Body of pancreas (tissue), 4 donors: ENCODE data around the gene DPRX. TPM values are rescaled to one million over a fixed set of nuclear protein-coding genes. Genes with fewer than 3 reads are reported as not detected.
A peak's percentile ranks its signal among the peaks of the same experiment; 100 is the strongest.

Source experiments
- ATAC-seq: fragments of 150-250 bp; one replicate; pipeline ENCODE4 v1.9.1; 2016
- DNase-seq, 4 donors: peaks; one replicate each; pipeline ENCODE4 v3.0.0-alpha.2; 2019
- H3K27ac ChIP-seq, 4 donors: fragments of 200-600 bp; sonication (generic); 1 replicate in 3 of 4; 2 replicates in 1 of 4; pipeline versions ENCODE4 v1.5.1 to v1.6.1; 2016 to 2019; ENCODE audit warnings: mild to moderate bottlenecking in 1 of 4, mixed read lengths in 1 of 4, moderate library complexity in 1 of 4
- H3K27me3 ChIP-seq, 2 donors: fragments of 200-600 bp; sonication (generic); one replicate each; pipeline ENCODE4 v1.6.0; 2016; ENCODE audit warnings: mild to moderate bottlenecking in 1 of 2
- H3K36me3 ChIP-seq, 2 donors: fragments of 200-600 bp; sonication (generic); replicated peaks in 1 of 2; 2 replicates each; pipeline ENCODE4 v1.5.1; 2016; ENCODE audit warnings: low read depth in 2 of 2; ENCODE audit not compliant: insufficient read depth in 1 of 2
- H3K4me1 ChIP-seq: fragments of 200-600 bp; sonication (generic); one replicate; pipeline ENCODE4 v1.6.0; 2016
- H3K4me3 ChIP-seq, 2 donors: fragments of 200-600 bp; sonication (generic); 1 replicate in 1 of 2; 2 replicates in 1 of 2; pipeline ENCODE4 v1.5.1; 2016 to 2019
- H3K9me3 ChIP-seq, 3 donors: fragments of 200-600 bp; sonication (generic); 1 replicate in 2 of 3; 2 replicates in 1 of 3; pipeline ENCODE4 v1.5.1; 2016
- POLR2A ChIP-seq, 3 donors: fragments of 450-650 bp; IDR thresholded peaks; one replicate each; pipeline ENCODE4 v1.6.1; 2016; ENCODE audit warnings: antibody characterized with exemption in 3 of 3, mild to moderate bottlenecking in 2 of 3
- WGBS, 2 donors: methylation state at CpG; one replicate each; pipeline ENCODE4 v1.1.5; 2017; 5-methylcytosine and 5-hydroxymethylcytosine counted together
- intact Hi-C: fragments of 100-400 bp; cut with DNase I; formaldehyde crosslinking; loops from one replicate; pipeline ENCODE4 v1.15.1; 2023
- total RNA-seq, 2 donors: library from RNA; depleted of rRNA; stranded (reverse); fragments of >200 nt; gene quantifications; one replicate each; pipeline ENCODE4 v1.1.0, GENCODE V29; 2016
- TF ChIP-seq, protein P1 (sequence below), 7 experiments: fragments of 450-650 bp in 4 of 7; fragments of 200-600 bp in 3 of 7; sonication (generic) in 3 of 7; IDR thresholded peaks; one replicate each; pipeline ENCODE4 v1.5.1; 2016 to 2019; ENCODE audit warnings: antibody characterized with exemption in 7 of 7

The DPRX gene
- total RNA-seq, 2 donors from 2014 or later, result not detected

DNA sequence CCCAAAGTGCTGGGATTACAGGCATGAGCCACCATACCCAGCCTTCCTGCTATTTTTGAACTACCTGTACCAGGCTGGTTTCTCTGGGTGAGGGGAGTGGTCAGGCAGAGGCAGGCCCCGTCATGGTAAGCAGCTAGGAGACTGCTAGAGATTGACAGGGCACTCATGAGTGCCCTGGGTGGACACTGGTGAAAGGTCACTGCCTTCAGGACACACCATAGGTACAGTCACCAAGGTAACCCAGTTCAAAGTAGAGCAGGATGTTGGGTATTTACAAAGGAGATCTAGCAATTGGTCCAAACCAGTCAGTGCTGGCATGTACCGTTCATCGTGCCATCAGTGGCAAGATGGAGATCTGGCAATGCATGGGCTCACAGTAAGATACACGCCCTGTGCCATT, 25.5 kb downstream of the DPRX start:
- intact Hi-C loops, result no loop called here
- TF ChIP-seq POLR2A (IDR thresholded peaks at IDR 0.05), result no peak
- no peaks in the 10 kb centered on the region for H3K27me3 ChIP-seq
- ATAC-seq, result no peak
- H3K4me3 ChIP-seq, result no peak overlapping the region
- H3K9me3 ChIP-seq, result no peaks in the 10 kb centered on the region
- no peaks in the 10 kb centered on the region for H3K36me3 ChIP-seq
- H3K4me1 ChIP-seq, result no peaks in the 10 kb centered on the region
- WGBS, 2 donors, result 48 to 79% methylated on average over 4 of the region's 4 CpGs
- H3K27ac ChIP-seq, result no peak overlapping the region
- no peak for DNase-seq

DNA sequence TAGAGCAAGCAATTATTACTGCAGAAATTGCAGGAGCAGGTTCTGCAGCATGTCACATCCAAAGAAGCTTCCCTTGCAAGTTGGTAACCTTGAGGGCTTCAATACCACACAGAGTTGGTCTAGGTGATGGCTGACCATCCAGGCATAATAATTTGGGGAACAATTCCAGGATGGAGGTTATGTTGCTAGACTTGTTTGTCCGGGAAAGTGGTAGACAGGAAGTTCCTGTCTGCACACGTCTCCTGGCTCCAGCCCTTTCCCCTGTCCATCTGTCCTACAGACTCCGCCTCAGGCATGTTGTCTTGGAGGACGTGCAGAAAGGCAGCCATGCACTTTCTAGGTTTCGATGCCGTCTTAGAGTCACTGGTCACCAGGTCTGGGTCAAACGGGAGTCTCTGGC, 26.0 kb downstream of the DPRX start:
- ATAC-seq, result no peak
- intact Hi-C loops, result no loop called here

DNA sequence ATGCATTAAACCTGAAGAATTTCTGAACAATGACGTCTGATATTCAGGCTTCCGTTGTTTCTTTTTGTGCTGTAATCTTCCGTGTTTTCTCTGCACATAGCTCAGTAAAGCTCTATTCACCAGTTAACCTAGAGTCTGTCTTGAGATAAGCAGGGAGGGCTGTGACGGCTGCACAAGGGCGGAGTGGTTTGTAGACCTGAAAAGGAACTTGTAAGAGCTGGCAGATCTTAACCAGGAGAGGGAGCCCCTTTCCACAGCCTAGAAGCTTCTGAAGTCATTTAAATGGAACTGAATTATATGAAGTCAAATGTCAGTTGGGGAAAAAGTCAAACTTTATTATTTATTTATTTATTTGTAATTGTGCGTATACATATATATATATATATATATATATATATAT, 27.5 kb downstream of the DPRX start:
- WGBS, 2 donors, result 8 to 13% methylated on average over 6 of the region's 6 CpGs
- Histone ChIP-seq H3K27me3 (no peaks in the 10 kb centered on the region), H3K9me3 (no peaks in the 10 kb centered on the region), H3K36me3 (no peaks in the 10 kb centered on the region), H3K4me1 (no peaks in the 10 kb centered on the region), H3K4me3 (no peak overlapping the region), H3K27ac (no peak overlapping the region)
- no peak for ATAC-seq
- TF ChIP-seq, protein P1, sequence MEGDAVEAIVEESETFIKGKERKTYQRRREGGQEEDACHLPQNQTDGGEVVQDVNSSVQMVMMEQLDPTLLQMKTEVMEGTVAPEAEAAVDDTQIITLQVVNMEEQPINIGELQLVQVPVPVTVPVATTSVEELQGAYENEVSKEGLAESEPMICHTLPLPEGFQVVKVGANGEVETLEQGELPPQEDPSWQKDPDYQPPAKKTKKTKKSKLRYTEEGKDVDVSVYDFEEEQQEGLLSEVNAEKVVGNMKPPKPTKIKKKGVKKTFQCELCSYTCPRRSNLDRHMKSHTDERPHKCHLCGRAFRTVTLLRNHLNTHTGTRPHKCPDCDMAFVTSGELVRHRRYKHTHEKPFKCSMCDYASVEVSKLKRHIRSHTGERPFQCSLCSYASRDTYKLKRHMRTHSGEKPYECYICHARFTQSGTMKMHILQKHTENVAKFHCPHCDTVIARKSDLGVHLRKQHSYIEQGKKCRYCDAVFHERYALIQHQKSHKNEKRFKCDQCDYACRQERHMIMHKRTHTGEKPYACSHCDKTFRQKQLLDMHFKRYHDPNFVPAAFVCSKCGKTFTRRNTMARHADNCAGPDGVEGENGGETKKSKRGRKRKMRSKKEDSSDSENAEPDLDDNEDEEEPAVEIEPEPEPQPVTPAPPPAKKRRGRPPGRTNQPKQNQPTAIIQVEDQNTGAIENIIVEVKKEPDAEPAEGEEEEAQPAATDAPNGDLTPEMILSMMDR (IDR thresholded peaks at IDR 0.05), result peak in 2 of 7 experiments; percentile 6 to 11
- TF ChIP-seq POLR2A (IDR thresholded peaks at IDR 0.05), result no peak
- peak in 2 of 4 donors; percentile 10 to 12 for DNase-seq
- intact Hi-C loops, result no loop called here

More for the DNA sequence above, 26.0 kb downstream of the DPRX start:
- Histone ChIP-seq H3K36me3 (no peaks in the 10 kb centered on the region), H3K27me3 (no peaks in the 10 kb centered on the region), H3K27ac (no peak overlapping the region), H3K9me3 (no peaks in the 10 kb centered on the region), H3K4me1 (no peaks in the 10 kb centered on the region), H3K4me3 (no peak overlapping the region)
- TF ChIP-seq, protein P1 (IDR thresholded peaks at IDR 0.05), result no peak
- TF ChIP-seq POLR2A (IDR thresholded peaks at IDR 0.05), result no peak
- 62 to 68% methylated on average over 6 to 7 of the region's 7 CpGs for WGBS, 2 donors
- DNase-seq, result no peak

GRCh38 chr19:53660584-53660983, 28.8 kb downstream of the DPRX start:
- intact Hi-C loops, result no loop called here
- no peak for TF ChIP-seq POLR2A (IDR thresholded peaks at IDR 0.05)
- TF ChIP-seq, protein P1 (IDR thresholded peaks at IDR 0.05), result no peak
- Histone ChIP-seq H3K36me3 (no peaks in the 10 kb centered on the region), H3K27me3 (no peaks in the 10 kb centered on the region), H3K9me3 (no peaks in the 10 kb centered on the region), H3K4me1 (no peaks in the 10 kb centered on the region), H3K4me3 (no peak overlapping the region), H3K27ac (no peak overlapping the region)
- DNase-seq (no peak), ATAC-seq (no peak)
- 57 to 62% methylated on average over 4 of the region's 4 CpGs for WGBS, 2 donors

GRCh38 chr19:53662209-53662608, 30.4 kb downstream of the DPRX start:
- no peaks in the 10 kb centered on the region for H3K9me3 ChIP-seq
- H3K27ac ChIP-seq, result no peak overlapping the region
- ATAC-seq, result no peak
- H3K4me3 ChIP-seq, result no peak overlapping the region
- no peak for TF ChIP-seq POLR2A (IDR thresholded peaks at IDR 0.05)
- TF ChIP-seq, protein P1 (IDR thresholded peaks at IDR 0.05), result no peak
- DNase-seq, result no peak
- intact Hi-C loops, result no loop called here
- WGBS, 2 donors, result 52 to 70% methylated on average over 5 to 6 of the region's 6 CpGs
- no peaks in the 10 kb centered on the region for H3K4me1 ChIP-seq
- H3K36me3 ChIP-seq, result no peaks in the 10 kb centered on the region
- H3K27me3 ChIP-seq, result no peaks in the 10 kb centered on the region
